NB4 (cell line): ENCODE results near the gene ERBB4.

ENCODE experiments used
- DNase-seq: peaks from one replicate; pipeline ENCODE4 v3.0.0; 2010; ENCODE audit warnings: low read depth
- H3K4me3 ChIP-seq: one replicate; pipeline ENCODE4 v1.5.1; 2011; ENCODE audit warnings: mild to moderate bottlenecking, low read depth, low read length, moderate library complexity
- CTCF ChIP-seq: IDR thresholded peaks from one replicate; pipeline ENCODE4 v1.5.1; 2012; ENCODE audit warnings: low read depth, low read length
- MAX ChIP-seq: IDR thresholded peaks from 2 replicates; pipeline ENCODE4 v1.6.1; 2011; ENCODE audit warnings: low read depth, low read length
- MYC ChIP-seq: IDR thresholded peaks from 2 replicates; pipeline ENCODE4 v1.6.1; 2011; ENCODE audit warnings: low read depth, low read length
- POLR2A ChIP-seq: IDR thresholded peaks from 2 replicates; pipeline ENCODE4 v1.6.1; 2011; ENCODE audit warnings: mild to moderate bottlenecking; ENCODE audit not compliant: insufficient read length; ENCODE audit errors: extremely low read depth

Gene ERBB4

GRCh38 chr2:212364112-212364985 lies 174.3 kb downstream of the ERBB4 start:
- H3K4me3 ChIP-seq: no peak overlapping the region
- DNase-seq: no peak
- TF ChIP-seq MAX (no peak), CTCF (no peak), MYC (no peak), POLR2A (no peak)

GRCh38 chr2:212361174-212361756 lies 177.3 kb downstream of the ERBB4 start:
- TF ChIP-seq CTCF (no peak), MYC (no peak), POLR2A (no peak), MAX (no peak)
- DNase-seq: no peak
- no peak overlapping the region for H3K4me3 ChIP-seq

GRCh38 chr2:212360068-212360460 lies 178.5 kb downstream of the ERBB4 start:
- no peak for TF ChIP-seq MAX
- TF ChIP-seq POLR2A: no peak
- H3K4me3 ChIP-seq: no peak overlapping the region
- no peak for DNase-seq

- TF ChIP-seq MAX (no peak), POLR2A (no peak), CTCF (no peak), MYC (no peak)
- no peak overlapping the region for H3K4me3 ChIP-seq
These were observed 179.1 kb downstream of the ERBB4 start for GRCh38 chr2:212359425-212360067.

GRCh38 chr2:212357606-212358005 lies 181.0 kb downstream of the ERBB4 start:
- TF ChIP-seq CTCF (no peak), MAX (no peak), MYC (no peak), POLR2A (no peak)
- DNase-seq: no peak
- H3K4me3 ChIP-seq: no peak overlapping the region

More at GRCh38 chr2:212359425-212360067, 179.1 kb downstream of the ERBB4 start:
- no peak for DNase-seq

- no peak overlapping the region for H3K4me3 ChIP-seq
- no peak for DNase-seq
- TF ChIP-seq CTCF (no peak), MAX (no peak), MYC (no peak)
These were observed 184.2 kb downstream of the ERBB4 start for GRCh38 chr2:212354382-212354781.
